Fibroblast of villous mesenchyme (primary cell): ENCODE results near the gene DOCK4. TPM values are rescaled to one million over a fixed set of nuclear protein-coding genes. Genes with fewer than 3 reads are reported as not detected.

ENCODE experiments used
- DNase-seq: peaks from one replicate; pipeline ENCODE4 v3.0.0-alpha.2; 2010; ENCODE audit warnings: low read depth
- H3K4me3 ChIP-seq: 2 replicates; pipeline ENCODE4 v1.5.1; 2011; ENCODE audit warnings: low read depth, mild to moderate bottlenecking, low read length
- CTCF ChIP-seq: IDR thresholded peaks from 2 replicates; pipeline ENCODE4 v1.5.1; 2012; ENCODE audit warnings: low read depth, mild to moderate bottlenecking, low read length; ENCODE audit not compliant: insufficient read depth
- total RNA-seq: library from RNA; depleted of rRNA; stranded (reverse); fragments of >200 nt; gene quantifications from 2 replicates; pipeline ENCODE4 v1.2.3, GENCODE V29; 2012

DOCK4 gene
- total RNA-seq, 1 donor: 43.6 TPM

- no peak for TF ChIP-seq CTCF
- DNase-seq: no peak
- no peak overlapping the region for H3K4me3 ChIP-seq
Measured at GRCh38 chr7:111758332-111758731, 447.9 kb downstream of the DOCK4 start.

GRCh38 chr7:111756687-111757178, 449.5 kb downstream of the DOCK4 start:
- DNase-seq: peak; percentile 62
- TF ChIP-seq CTCF: no peak
- no peak overlapping the region for H3K4me3 ChIP-seq

GRCh38 chr7:111755383-111755782, 450.8 kb downstream of the DOCK4 start:
- DNase-seq: no peak
- H3K4me3 ChIP-seq: no peak overlapping the region
- no peak for TF ChIP-seq CTCF

- no peak for TF ChIP-seq CTCF
- no peak for DNase-seq
- H3K4me3 ChIP-seq: no peak overlapping the region
Measured at GRCh38 chr7:111753968-111754367, 452.2 kb downstream of the DOCK4 start.

- no peak overlapping the region for H3K4me3 ChIP-seq
- DNase-seq: peak; percentile 56
- peak; percentile 94 for TF ChIP-seq CTCF
Measured at GRCh38 chr7:111752022-111752582, 454.1 kb downstream of the DOCK4 start.

GRCh38 chr7:111750878-111751277, 455.3 kb downstream of the DOCK4 start:
- DNase-seq: no peak
- no peak overlapping the region for H3K4me3 ChIP-seq
- TF ChIP-seq CTCF: no peak

- DNase-seq: peak; percentile 22
- TF ChIP-seq CTCF: no peak
- no peak overlapping the region for H3K4me3 ChIP-seq
Measured at GRCh38 chr7:111750228-111750627, 456.0 kb downstream of the DOCK4 start.
